RPMI7951 (cell line): ENCODE results near the gene ARMC12. TPM values are rescaled to one million over a fixed set of nuclear protein-coding genes. Genes with fewer than 3 reads are reported as not detected.
A peak's percentile ranks its signal among the peaks of the same experiment; 100 is the strongest.
"Not testable (repeated sequence)": the region's sequence is repeated elsewhere in the genome, so short reads cannot be mapped to it uniquely, and the experiment has no call there.

Experiments used
- DNase-seq: peaks from one replicate; pipeline ENCODE4 v3.0.0-alpha.2; 2012; ENCODE audit warnings: low read depth
- total RNA-seq: library from RNA; depleted of rRNA; stranded (reverse); fragments of >200 nt; shearing (Covaris generic); gene quantifications from 2 replicates; pipeline ENCODE4 v1.2.3, GENCODE V29; 2014; rRNA removed

ARMC12 gene, protein sequence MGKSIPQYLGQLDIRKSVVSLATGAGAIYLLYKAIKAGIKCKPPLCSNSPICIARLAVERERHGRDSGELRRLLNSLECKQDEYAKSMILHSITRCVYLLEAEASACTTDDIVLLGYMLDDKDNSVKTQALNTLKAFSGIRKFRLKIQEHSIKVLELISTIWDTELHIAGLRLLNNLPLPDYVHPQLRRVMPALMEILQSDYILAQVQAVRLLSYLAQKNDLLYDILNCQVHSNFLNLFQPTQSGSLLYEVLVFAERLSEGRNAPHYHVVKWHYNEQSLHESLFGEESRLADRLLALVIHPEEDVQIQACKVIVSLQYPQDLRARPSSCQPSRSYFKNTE
- not detected in 2 replicates for total RNA-seq

DNA sequence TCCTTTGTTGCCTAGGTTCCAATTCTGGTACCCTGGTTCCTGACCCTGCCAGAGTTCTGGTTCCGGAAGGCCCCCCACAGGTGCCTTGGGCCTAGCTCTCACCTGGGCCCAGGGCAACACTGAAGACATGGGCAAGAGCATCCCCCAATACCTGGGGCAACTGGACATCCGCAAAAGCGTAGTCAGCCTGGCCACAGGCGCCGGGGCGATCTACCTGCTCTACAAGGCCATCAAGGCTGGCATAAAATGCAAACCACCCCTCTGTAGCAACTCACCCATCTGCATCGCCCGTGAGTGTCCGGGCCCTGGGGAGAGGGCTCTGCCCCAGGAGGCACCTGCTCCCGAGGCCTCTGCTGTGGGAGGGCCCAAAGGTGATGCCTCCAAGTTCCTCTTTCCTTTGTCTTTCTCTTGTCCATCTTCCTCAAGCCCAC is at the start of gene ARMC12:
TSS of gene ARMC12 (plus strand) at position 51 of the 431 bp plus-strand sequence. CDS start at position 128, 77 bp downstream.
- no peak for DNase-seq

- peak; percentile 7 for DNase-seq
These were observed 48.9 kb upstream of the ARMC12 start for GRCh38 chr6:35687658-35688604.

DNA sequence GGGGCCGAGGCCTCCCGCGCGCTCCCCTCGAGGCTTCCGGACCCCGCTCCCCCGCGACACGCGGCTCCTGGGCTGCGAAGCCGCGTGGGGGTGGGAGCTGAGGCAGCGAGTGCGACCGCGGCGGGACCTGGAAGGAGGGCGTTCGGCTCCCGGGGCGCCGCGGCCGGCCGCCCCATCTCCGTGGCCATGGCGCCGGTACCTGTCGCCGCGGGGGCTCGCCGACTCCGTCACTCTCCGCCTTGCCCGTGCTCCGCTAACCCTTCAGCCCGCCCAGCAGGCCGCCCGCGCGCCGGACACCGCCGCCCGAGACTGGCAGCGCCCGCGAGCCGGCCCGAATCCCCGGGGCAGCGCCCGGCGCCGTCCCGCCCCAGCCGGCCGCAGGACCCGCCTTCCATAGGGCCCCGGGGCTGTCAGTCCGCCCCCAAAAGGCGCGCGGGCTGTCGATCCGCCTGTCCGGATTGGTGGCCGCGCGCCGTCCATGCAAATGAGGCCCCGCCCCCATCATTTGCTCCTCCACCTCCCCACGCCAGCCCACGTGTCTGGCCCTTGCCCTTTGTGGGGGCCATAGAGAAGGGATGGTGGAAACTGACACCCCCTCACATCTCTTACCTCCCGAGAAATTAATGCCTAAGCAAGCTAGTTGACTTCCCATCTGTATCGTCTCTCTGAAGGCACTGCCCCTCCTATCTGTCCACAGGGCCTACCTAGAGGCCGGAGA is 48.1 kb upstream of the ARMC12 start, which contains the start of gene FKBP5:
TSS of gene FKBP5 (minus strand) at position 311 of the 718 bp plus-strand sequence. CDS start 46,091 bp downstream, outside the sequence.
- DNase-seq: peak; percentile 51

DNA sequence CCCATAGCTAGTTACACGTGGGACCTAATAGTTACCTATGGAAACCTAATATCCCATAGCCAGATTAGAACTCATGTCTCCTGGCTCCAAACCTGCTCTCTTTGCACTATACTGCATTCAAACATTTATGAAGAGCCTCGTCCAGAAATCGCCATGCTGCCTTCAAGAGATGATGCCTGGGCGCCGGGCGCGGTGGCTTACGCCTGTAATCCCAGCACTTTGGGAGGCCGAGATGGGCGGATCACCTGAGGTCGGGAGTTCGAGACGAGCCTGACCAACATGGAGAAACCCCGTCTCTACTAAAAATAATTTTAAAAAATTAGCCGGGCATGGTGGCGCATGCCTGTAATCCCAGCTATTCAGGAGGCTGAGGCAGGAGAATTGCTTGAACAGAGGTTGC is 46.8 kb upstream of the ARMC12 start:
- not testable (repeated sequence) for DNase-seq

DNA sequence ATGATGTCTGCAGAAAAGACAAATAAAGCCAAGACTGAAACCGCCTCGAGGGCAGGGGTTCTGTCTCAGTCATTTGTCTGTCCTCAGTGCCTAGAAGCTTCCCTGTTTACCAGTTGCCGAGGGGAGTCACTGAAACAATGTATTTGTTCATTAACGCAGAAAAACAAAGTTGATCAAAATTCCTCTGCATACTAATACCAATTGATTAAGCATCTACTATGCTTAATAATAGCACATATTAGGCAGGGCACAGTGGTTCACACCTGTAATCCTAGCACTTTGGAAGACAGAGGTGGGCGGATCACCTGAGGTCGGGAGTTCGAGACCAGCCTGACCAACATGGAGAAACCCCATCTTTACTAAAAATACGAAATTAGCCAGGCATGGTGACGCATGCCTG is 46.3 kb upstream of the ARMC12 start:
- no peak for DNase-seq

DNA sequence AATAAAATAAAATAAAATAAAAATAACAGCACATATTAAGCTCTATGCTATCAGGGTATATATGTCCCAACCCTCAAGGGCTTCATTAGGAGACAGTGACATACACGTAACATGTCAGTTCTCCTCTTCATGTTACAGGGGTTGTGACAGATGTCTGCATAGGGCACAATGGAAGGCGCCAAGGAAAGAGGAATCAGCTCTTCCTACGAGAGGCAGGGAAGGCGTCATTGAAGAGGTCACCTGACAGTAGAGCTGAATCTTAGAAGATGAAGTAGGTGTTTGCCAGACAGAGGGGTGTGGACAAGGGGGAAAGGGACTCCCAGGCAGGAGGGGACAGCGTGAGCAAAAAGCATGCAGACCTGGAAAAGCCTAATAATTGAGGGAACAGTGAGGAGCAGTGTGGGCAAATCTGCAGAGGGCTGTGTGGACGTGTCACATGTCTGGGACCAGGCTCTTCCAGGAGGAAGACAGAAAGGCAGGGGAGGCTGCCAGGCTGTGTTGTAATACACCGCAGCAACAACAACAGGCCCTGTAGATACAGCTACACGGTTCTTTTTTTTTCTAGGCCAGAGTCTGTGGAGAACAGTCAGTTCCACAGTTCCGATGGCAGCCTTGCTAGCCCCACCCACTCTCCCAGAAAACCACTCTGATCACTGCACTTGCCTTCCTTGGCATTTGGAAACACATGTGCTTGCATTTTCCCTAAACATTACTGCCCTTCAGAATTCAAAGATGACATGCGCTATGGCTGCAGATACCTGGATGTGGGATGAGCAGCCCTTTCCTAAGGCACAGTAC is 45.6 kb upstream of the ARMC12 start:
- no peak for DNase-seq

GRCh38 chr6:35694462-35694861 is 42.4 kb upstream of the ARMC12 start:
- DNase-seq: peak; percentile 51

- not testable (repeated sequence) for DNase-seq
These were observed 38.4 kb upstream of the ARMC12 start for GRCh38 chr6:35698430-35698829.

- no peak for DNase-seq
These were observed 38.0 kb upstream of the ARMC12 start for GRCh38 chr6:35698858-35699257.

DNA sequence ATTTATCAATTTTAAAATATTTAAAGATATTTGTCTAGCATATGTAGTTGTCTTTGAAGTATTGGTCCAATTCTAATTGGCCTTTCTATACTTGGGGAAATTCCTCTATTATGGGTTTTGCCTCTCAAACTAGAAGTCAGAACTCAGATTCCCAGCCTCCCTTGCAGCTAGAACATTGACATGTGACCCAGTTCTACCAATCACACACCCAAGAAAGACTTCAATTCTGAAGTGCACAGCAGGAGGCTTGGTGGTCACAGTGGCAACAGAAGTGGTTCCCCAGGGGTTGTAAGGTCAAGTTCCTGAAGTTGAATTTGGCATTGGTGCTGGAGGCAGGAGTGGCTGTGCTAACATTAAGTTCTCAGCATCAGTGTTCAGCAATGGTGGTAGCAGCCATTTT is 33.3 kb upstream of the ARMC12 start:
- no peak for DNase-seq

GRCh38 chr6:35706468-35706867 is 30.4 kb upstream of the ARMC12 start:
- DNase-seq: no peak

DNA sequence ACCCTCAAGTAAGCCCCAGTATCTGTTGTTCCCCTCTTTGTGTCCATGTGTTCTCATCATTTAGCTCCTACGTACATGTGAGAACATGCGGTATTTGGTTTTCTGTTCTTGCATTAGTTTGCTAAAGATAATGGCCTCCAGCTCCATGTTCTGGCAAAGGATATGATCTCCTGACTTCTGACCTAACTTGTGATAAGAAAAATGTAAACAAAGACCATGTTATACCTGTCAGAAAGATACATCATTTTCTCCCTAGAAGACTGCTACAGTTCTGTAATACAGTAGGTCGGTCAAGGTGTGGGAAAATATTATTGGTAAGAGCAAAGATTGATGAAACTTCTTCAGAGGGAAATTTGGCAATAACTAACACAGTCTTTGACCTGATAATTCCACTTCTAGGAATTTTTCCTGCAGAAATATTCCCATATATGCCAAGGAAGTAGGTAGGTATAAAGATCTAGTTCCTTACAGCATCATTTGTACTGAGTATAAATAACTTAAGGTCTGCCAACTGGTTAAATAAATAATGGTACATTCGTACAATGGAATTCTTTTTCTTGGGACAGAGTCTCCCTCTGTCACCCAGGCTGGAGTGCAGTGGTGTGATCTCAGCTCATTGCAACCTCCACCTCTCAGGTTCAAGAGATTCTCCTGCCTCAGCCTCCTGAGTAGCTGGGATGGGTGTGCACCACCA is 29.0 kb upstream of the ARMC12 start:
- no peak for DNase-seq

DNA sequence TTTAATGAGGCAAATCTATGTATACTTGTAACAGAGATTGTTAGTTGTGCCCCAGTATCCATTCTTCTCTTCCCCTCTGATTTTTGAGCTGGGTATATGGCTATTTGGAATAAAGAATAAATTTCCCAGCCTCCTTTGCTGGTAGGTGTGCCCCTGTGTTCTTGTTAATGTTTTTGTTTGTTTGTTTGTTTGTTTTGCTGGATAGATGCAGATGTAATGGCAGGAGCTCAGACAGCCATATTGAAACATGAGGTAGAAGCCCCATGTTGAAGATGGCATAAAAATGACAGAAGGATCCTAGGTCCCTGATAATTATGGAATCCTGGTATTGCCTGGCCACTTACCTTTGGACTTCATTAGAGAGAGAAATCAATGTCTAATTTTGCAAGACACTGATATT is 28.2 kb upstream of the ARMC12 start:
- no peak for DNase-seq

DNA sequence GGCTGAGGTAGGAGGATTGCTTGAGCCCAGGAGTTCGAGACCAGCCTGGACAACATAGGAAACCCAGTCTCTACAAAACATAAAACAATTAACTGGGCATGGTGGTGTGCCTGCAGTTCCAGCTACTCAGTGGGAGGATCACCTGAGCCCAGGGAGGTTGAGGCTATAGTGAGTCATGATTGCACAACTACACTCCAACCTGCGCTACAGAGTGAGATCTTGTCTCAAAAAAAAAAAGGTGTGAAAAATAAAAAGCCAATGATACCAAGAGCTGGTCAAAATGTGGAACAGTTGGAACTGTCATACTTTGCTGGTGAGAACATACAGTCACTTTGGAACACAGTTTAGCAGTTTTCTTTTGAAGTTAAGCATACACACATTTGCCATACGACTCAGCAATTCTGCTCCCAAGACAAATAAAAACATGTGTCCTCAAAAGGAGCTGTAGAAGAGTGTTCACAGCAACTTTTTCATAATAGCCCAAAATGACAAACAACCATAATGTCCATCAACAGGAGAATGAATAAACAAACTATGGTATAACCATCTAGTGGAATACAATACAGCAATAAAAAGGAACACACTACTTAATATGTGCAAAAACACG is 26.5 kb upstream of the ARMC12 start:
- DNase-seq: no peak

GRCh38 chr6:35711731-35712130 is 25.1 kb upstream of the ARMC12 start:
- DNase-seq: no peak

- no peak for DNase-seq
These were observed 23.6 kb upstream of the ARMC12 start for GRCh38 chr6:35713006-35713767.

- DNase-seq: no peak
These were observed 20.0 kb upstream of the ARMC12 start for GRCh38 chr6:35716798-35717197.

DNA sequence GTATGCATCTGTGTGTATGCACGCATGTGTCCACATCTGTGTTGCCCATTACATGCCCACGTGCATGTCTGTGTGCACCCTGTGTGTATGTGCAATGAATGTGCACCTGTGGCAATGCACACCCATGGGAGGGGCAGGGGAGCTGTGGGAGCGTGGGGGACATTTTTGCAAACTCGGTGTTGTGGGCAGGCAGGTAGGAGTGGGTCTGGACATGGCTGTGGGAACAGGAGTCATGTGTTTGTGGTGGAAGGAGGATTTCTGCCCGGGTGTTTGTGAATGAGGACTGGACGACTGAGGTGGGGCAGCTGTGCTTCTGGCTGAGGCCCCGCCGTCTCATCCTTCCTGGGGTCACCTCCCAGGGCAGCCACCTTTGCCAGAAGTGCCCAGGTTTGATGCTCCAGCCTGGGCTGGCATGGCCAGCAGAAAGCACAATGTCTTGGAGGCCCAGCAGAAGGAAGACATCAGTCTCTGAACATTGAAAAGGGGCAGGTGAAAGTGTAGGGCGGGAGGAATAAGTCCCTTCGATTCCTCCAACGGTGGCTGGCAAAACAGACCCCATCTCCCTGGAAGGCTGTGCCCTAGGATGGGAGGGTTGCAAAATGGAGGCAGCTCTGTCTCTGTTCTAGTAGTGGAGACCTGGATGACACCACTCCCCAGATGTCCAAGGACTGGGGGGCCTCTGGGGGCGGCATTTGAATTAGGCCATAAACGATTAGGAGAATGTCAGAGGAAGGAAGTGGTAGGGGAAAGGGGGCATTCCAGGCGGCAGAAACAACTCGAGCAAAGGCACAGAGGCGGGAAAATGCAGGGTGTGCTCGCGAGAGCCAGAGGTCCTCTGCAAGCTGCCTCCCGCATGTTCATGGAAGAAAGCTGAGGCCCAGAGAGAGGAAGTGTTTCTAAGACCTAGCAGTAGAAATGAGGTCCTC is 19.1 kb upstream of the ARMC12 start:
- DNase-seq: no peak
